CD4-positive, alpha-beta T cell treated with Interleukin-17A for 1 hour (primary cell): ENCODE data around the gene ANKRD36C.
"Not testable (repeated sequence)": the region's sequence is repeated elsewhere in the genome, so short reads cannot be mapped to it uniquely, and the experiment has no call there.

Experiments
- DNase-seq: peaks from one replicate; pipeline ENCODE4 v3.0.0-alpha.2; 2020

ANKRD36C gene

DNA sequence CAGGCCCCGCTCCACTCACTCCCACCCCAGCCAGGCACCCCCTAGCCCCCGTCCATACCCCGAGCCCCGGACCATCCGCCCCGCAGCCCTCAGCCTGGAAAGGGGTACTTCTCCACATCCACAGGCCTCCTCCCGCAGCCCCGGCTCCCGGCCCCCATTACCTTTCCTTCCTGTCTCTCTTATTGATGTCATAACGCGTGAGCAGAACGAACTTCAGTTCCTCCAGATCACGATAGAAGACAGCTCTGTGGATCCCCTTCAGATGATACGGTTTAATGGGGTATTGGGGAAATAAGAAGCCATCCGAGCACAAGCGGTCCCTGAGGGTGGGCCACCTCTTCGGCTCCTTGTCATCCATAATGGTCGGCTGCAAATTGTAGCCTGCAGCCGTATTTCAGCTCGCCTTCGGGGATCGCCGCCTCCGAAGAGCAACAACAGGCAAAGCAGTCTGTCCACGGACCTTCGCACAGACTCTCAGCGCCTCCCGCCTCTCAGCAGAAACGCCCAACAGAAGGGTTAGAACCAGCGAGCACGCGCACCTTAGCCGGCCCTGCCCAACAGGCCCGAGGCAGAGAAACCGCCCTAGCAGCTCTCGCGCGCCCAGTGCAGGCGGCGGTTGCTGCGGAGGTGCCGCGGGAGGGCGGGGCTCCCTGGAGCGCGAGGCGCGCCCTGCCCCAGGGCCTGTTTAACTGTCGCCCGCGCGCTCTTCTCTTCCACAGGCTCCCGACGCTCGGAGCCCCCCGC is at the start of gene ANKRD36C:
Gene ANKRD36C, minus strand, starts transcription at position 474 of the 744 bp plus-strand sequence. Its CDS starts 116 bp downstream, at position 358.
- DNase-seq = peak; percentile 51

DNA sequence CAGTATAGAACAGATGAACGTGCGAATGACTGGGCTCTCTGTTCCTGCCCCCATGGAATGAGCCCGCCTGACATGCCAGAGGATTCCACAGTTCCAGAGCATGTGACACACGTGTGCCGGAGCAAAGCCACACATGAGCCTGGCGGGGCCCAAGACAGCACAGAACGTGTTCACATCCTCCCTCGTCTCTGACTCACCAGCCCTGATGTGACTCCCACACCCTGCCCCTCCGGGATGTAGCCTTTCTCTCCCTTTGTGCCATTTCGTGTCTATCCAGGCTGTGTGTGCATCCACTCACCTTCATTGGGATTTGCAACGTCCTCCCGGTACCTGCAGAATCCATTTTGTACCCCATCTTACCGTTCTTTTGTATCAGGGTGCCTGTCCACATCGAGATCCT is 43.9 kb upstream of the ANKRD36C start:
- not testable (repeated sequence) for DNase-seq

- not testable (repeated sequence) for DNase-seq
These were observed 43.2 kb upstream of the ANKRD36C start, which contains the start of gene GPAT2 for GRCh38 chr2:96034792-96035191. TSS of gene GPAT2 (minus strand) at chr2:96034916. CDS start at chr2:96032359, 2,557 bp downstream.

DNA sequence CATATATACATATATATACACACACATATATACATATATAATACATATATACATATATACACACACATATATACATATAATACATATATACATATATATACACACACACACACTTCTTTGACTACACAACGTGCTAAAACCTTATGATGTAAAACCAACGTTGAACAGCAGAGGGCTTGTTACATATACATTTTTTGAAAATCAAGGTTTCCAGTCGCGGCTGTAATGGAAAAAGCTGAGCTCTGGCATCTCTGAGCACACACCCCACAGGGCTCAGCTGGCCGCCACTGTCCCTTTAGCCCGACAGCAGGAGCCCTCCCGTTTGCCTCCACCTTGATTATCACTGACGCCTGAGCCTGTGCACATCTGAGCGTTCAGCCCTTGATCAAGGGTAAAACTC is 42.4 kb upstream of the ANKRD36C start:
- not testable (repeated sequence) for DNase-seq

GRCh38 chr2:96027725-96028325 is 36.2 kb upstream of the ANKRD36C start:
- not testable (repeated sequence) for DNase-seq

DNA sequence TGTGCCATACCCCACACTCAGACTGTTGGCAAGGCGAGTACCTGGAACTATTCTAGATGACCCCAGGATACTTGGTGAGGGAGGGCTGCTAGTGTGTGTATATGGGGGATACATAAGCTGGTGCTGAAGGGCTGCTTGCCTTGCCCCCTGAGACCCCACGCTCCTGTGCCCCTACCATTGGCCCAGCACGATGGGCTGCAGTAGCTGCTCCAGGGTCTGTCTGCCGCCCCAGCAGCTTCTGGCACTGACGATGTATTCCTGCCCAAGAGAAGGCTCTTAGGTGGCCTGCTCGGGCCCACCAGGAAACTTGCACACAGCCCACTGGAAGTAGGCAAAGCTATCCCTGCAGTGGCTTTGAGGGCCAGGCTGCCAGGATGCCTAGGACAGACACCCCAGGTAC is 34.1 kb upstream of the ANKRD36C start:
- DNase-seq = not testable (repeated sequence)

GRCh38 chr2:96025194-96025492 is 33.5 kb upstream of the ANKRD36C start:
- no peak for DNase-seq

DNA sequence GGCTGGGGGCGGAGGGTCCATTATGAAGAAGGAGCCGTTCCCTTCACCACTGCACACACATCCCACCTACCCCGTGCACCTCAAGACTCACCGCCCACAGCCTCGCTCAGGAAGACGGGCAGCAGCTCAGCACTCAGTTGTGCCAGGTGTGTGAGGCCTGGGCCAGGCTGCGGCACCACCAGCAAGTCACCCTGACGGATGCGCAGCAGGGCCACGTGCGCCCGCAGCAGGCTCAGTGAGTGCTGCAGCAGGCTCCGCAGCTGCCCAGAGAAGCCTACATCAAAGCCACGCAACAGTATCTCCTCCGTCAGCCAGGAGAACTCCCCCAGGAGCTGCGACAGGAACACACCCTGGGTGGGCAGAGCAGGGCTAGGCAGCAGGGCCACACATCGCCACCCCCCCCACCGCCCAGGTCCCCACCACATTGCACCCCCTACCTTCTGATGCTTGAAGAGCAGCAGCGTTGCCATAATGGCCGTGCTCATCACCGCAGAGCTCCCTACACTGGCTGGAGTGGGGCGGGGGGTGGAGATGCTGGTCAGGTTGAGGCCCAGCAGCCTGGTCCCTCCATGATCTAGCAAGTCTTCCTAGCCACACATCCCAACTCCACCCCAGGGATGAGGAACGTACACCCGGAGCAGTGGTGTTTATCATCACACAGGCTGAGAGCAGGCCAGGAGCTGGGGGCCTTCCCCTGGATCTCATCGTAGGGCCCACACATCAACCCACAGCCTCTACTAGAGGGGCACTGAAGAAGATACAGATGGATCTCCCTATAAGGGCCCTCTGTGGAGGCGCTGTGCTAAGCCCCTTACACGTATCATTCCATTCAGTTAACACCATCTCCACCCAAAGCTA is 32.9 kb upstream of the ANKRD36C start:
- DNase-seq = no peak

- not testable (repeated sequence) for DNase-seq
These were observed 32.1 kb upstream of the ANKRD36C start for GRCh38 chr2:96023701-96024100.

GRCh38 chr2:96022701-96023447 is 31.2 kb upstream of the ANKRD36C start:
- peak; percentile 80 for DNase-seq

DNA sequence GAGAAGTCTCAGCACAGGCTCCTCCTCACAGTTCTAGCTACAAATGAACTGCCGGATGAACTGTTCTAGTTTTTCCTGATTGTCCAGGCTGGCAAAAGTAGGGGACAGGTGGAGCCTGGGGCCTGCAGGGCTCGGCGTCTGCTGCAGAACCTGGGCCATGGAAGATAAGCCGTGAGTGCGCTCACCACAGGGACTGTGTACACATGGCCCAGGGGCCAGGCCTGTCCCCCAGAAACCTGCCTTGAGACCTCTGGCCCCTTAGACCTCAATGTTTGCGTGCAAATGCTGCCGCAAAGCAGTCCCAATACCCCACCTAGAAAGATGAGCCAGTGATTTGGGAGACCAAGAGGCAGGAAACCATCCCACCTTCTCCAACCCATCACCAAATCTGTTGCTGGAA is 30.5 kb upstream of the ANKRD36C start:
- DNase-seq = not testable (repeated sequence)

GRCh38 chr2:96021142-96021541 is 29.5 kb upstream of the ANKRD36C start:
- DNase-seq = not testable (repeated sequence)

DNA sequence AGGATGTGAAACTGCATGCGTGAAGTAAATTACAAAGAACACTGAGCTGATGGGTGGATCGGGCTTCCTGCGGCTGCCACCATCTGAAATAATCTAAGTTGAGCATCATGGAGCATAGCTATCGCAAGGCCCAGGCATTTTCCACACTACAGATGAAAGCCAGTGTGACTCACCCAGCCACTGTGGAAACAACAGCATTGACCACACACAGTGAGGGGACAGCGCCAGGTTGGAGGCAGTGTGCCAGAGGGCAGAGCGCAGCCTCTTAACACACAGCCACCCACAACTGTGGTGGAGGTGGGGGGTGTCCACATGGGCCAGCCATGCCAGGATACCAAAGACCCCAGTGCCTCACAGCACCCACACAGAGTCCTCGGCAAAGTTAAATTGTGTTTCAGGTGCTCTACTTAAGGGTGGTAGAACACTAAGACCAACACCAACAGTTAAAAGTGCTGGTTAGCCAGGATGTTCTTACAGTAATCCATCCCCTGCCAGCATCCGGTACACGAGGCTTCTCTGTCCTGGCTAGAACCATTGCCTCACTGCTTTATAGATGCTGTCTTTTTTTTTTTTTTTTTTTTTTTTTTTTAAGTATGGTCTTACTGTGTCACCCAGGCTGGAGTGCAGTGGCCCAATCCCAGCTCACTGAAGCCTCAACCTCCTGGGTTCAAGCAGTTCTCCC is 28.4 kb upstream of the ANKRD36C start:
- DNase-seq = not testable (repeated sequence)

DNA sequence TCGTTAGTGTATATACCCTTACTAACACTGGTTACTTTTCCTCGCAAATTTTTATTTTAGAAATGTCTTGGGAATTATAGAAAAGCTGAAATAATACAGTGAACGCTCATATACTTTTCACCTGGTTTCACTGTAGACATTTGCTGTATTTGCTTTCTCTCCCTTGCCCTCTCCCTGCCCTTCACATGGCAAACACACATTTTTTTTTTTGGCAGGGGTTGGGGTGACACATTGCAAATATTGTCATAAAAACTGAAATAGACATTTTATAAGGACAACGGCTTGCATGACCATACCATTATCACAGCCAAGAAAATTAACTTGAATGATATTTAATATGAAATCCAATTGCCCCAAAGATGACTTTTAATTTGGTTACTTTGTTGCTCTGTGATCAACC is 24.7 kb upstream of the ANKRD36C start:
- DNase-seq = not testable (repeated sequence)

DNA sequence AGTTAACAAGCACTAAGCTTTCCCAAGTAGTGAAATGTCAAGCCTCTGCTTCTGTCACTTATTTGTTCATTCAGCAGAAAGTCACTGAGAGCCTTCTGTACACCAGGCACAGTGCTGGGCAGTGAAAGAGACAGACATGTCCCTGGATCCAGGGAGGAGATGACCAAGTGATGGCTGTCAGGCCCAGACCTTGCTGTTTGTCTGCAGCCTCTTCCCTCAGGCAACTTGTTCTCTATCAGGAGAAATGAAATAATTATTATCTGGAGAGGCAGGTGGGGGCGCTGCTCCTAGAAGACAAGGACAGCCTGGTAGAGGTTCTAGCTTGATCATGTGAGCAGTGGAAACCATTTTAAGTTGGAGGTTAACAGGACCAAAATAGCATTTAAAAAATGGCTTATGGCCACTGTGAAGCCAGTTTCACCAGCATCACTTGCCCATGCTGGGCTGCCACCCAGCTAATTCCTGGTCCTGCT is 21.2 kb upstream of the ANKRD36C start:
- not testable (repeated sequence) for DNase-seq

DNA sequence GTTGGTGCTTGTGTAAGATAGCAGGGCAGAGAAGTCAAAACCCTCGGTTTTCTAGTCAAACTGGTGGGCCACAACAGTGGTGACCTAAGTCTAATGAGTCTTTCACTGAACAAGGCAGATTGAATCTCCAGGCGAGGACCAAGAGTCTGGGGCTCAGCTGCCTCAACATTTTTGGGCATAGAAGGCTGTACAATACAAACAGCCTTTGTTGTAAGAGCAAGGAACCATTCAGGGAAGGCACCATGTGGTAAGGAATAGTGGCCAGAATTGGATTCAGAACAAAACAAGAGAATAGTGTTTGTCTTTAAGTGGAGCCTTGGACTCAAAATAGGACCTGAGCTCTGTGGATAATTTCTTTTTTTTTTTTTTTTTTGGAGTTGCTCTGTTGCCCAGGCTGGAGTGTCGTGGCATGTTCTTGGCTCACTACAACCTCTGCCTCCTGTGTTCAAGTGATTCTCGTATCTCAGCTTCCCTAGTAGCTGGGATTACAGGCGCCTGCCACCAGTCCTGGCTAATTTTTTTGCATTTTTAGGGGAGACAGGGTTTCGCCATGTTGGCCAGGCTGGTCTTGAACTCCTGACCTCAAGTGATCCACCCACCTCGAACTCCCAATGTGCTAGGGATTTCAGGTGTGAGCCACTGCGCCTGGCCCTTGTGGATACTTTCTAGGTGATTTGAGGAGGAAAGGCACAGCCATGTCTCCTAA is 20.6 kb upstream of the ANKRD36C start:
- DNase-seq = not testable (repeated sequence)

- peak; percentile 32 for DNase-seq
These were observed 19.5 kb upstream of the ANKRD36C start for GRCh38 chr2:96011129-96011455.

- peak; percentile 95 for DNase-seq
These were observed 18.9 kb upstream of the ANKRD36C start for GRCh38 chr2:96010320-96011128.

GRCh38 chr2:96009833-96010232 is 18.2 kb upstream of the ANKRD36C start:
- DNase-seq = not testable (repeated sequence)

GRCh38 chr2:96008051-96008450 is 16.4 kb upstream of the ANKRD36C start:
- not testable (repeated sequence) for DNase-seq
